GM23248 (cell line): ENCODE results near the gene FSTL4. TPM values are rescaled to one million over a fixed set of nuclear protein-coding genes. Genes with fewer than 3 reads are reported as not detected.

Source experiments
- DNase-seq: peaks from one replicate; pipeline ENCODE4 v3.0.0-alpha.2; 2015
- H2AFZ ChIP-seq: fragments of 200-600 bp; sonication (generic); 2 replicates; pipeline ENCODE4 v1.6.1; 2016; ENCODE audit warnings: antibody characterized with exemption
- H3F3A ChIP-seq: fragments of 200-600 bp; sonication (generic); 2 replicates; pipeline ENCODE4 v1.6.1; 2016; ENCODE audit warnings: mild to moderate bottlenecking, antibody characterized with exemption, mixed run types; ENCODE audit not compliant: insufficient read depth
- H3K27ac ChIP-seq: fragments of 200-600 bp; sonication (generic); 2 replicates; pipeline ENCODE4 v1.5.1; 2016; ENCODE audit warnings: mild to moderate bottlenecking
- H3K27me3 ChIP-seq: fragments of 200-600 bp; sonication (generic); replicated peaks from 2 replicates; pipeline ENCODE4 v1.6.1; 2016; ENCODE audit warnings: mild to moderate bottlenecking; ENCODE audit not compliant: insufficient read depth
- H3K36me3 ChIP-seq: fragments of 200-600 bp; sonication (generic); 2 replicates; pipeline ENCODE4 v1.6.1; 2016; ENCODE audit warnings: low read depth, mild to moderate bottlenecking
- H3K4me1 ChIP-seq: fragments of 200-600 bp; sonication (generic); 2 replicates; pipeline ENCODE4 v1.6.1; 2016; ENCODE audit warnings: mild to moderate bottlenecking; ENCODE audit not compliant: insufficient read depth
- H3K4me2 ChIP-seq: fragments of 200-600 bp; sonication (generic); one replicate; pipeline ENCODE4 v1.6.1; 2016; ENCODE audit warnings: mild to moderate bottlenecking; ENCODE audit not compliant: unreplicated experiment
- H3K4me3 ChIP-seq: fragments of 200-600 bp; sonication (generic); 2 replicates; pipeline ENCODE4 v1.5.1; 2016; ENCODE audit warnings: mild to moderate bottlenecking
- H3K79me2 ChIP-seq: fragments of 200-600 bp; sonication (generic); 2 replicates; pipeline ENCODE4 v1.6.1; 2016; ENCODE audit warnings: mild to moderate bottlenecking; ENCODE audit not compliant: insufficient read depth
- H3K9ac ChIP-seq: fragments of 200-600 bp; sonication (generic); 2 replicates; pipeline ENCODE4 v1.6.1; 2016; ENCODE audit warnings: mild to moderate bottlenecking
- H3K9me2 ChIP-seq: fragments of 200-600 bp; sonication (generic); 2 replicates; pipeline ENCODE4 v1.6.1; 2016; ENCODE audit warnings: mixed run types, mild to moderate bottlenecking, moderate library complexity; ENCODE audit not compliant: insufficient read depth
- H3K9me3 ChIP-seq: fragments of 200-600 bp; sonication (generic); one replicate; pipeline ENCODE4 v1.6.1; 2017; ENCODE audit warnings: low read depth
- H4K20me1 ChIP-seq: fragments of 200-600 bp; sonication (generic); 2 replicates; pipeline ENCODE4 v1.6.0; 2016; ENCODE audit not compliant: insufficient read depth
- EZH2 ChIP-seq: fragments of 200-600 bp; sonication (generic); IDR thresholded peaks from 2 replicates; pipeline ENCODE4 v1.6.1; 2018; ENCODE audit warnings: antibody characterized with exemption, mild to moderate bottlenecking; ENCODE audit not compliant: insufficient read depth, poor library complexity, severe bottlenecking
- EZH2phosphoT487 ChIP-seq: fragments of 200-600 bp; sonication (generic); IDR thresholded peaks from 2 replicates; pipeline ENCODE4 v1.6.1; 2018; ENCODE audit warnings: antibody characterized with exemption, moderate library complexity, mild to moderate bottlenecking, low read depth; ENCODE audit not compliant: insufficient read depth
- WGBS, 2 experiments: methylation state at CpG; one replicate each; pipeline ENCODE4 v1.1.6; 2015 to 2017; ENCODE audit warnings: low lambda C conversion rate in 2 of 2, low coverage in 1 of 2; ENCODE audit errors: missing lambda C conversion rate in 2 of 2; 5-methylcytosine and 5-hydroxymethylcytosine counted together
- in situ Hi-C: fragments of 300-500 bp; cut with MboI; formaldehyde crosslinking; loops from 2 replicates; pipeline ENCODE4 v1.15.0; 2020
- polyA plus RNA-seq: library from polyadenylated mRNA; unstranded; fragments of >200 nt; fragmentation: Nextera tagmentation; extraction: Ambion mirVana; gene quantifications from 2 replicates; pipeline ENCODE4 v1.2.1, GENCODE V29; 2016
- total RNA-seq: library from RNA; depleted of rRNA; stranded (reverse); fragments of >200 nt; shearing (Covaris generic); gene quantifications from 2 replicates; pipeline ENCODE4 v1.2.3, GENCODE V29; 2014

Gene FSTL4
- total and polyA plus RNA-seq, 2 experiments from 2014 or later, result not detected

DNA sequence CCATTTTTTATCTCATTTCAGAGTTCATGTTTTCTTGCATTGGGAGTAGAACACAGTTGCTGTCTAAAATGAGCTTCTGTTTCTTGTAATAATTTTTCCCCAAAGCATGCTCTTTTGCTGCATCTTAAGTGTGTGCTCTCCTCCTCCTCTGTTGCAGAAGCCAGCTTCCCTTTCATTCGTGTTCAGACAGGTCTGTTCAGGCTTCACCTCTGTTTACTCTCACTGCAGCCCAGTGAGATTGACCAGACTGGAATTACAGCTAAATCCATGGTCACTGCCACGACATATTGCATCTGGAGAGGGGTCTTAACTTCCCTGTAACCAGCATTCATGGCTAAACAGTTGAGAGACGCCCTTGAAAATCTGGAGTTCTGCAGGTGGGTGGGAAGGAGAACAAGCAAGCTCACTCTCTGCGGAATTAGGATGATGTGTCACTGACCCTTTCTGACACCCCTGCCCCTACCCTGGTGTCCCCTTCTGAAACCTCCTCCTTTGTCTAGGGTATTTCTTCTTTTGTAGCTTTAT, 223.2 kb downstream of the FSTL4 start:
- WGBS, 2 experiments, result 22% methylated on average over 4 of the region's 4 CpGs
- H3K27me3 ChIP-seq, result peaks cover 10% of the 10 kb centered on the region; the same call in 1 of the 2 replicates
- in situ Hi-C loops, result no loop called here
- TF ChIP-seq EZH2phosphoT487 (no peak), EZH2 (no peak)
- no peak overlapping the region for H2AFZ ChIP-seq
- H3K9me2 ChIP-seq, result no peaks in the 10 kb centered on the region
- H3K4me1 ChIP-seq, result no peaks in the 10 kb centered on the region
- no peaks in the 10 kb centered on the region for H4K20me1 ChIP-seq
- no peak overlapping the region for H3K9ac ChIP-seq
- no peak overlapping the region for H3K4me2 ChIP-seq
- no peak for DNase-seq
- H3K79me2 ChIP-seq, result no peaks in the 10 kb centered on the region
- H3K27ac ChIP-seq, result no peak overlapping the region
- H3F3A ChIP-seq, result no peaks in the 10 kb centered on the region
- H3K9me3 ChIP-seq, result no peaks in the 10 kb centered on the region
- no peaks in the 10 kb centered on the region for H3K36me3 ChIP-seq
- no peak overlapping the region for H3K4me3 ChIP-seq

- WGBS, 2 experiments, result 70 to 75% methylated on average over 9 of the region's 9 CpGs
- Histone ChIP-seq H3K9me3 (no peaks in the 10 kb centered on the region), H3K9me2 (no peaks in the 10 kb centered on the region), H2AFZ (no peak overlapping the region), H3K79me2 (no peaks in the 10 kb centered on the region), H3K27ac (no peak overlapping the region), H3K4me2 (no peak overlapping the region), H3K4me1 (no peaks in the 10 kb centered on the region), H3K27me3 (peaks cover 10% of the 10 kb centered on the region; the same call in 1 of the 2 replicates), H3K9ac (no peak overlapping the region), H3F3A (no peaks in the 10 kb centered on the region), H4K20me1 (no peaks in the 10 kb centered on the region), H3K36me3 (no peaks in the 10 kb centered on the region), H3K4me3 (no peak overlapping the region)
- in situ Hi-C loops, result no loop called here
- no peak for DNase-seq
- no peak for TF ChIP-seq EZH2phosphoT487
- TF ChIP-seq EZH2, result no peak
Measured at GRCh38 chr5:133387621-133388020, 224.7 kb downstream of the FSTL4 start.

DNA sequence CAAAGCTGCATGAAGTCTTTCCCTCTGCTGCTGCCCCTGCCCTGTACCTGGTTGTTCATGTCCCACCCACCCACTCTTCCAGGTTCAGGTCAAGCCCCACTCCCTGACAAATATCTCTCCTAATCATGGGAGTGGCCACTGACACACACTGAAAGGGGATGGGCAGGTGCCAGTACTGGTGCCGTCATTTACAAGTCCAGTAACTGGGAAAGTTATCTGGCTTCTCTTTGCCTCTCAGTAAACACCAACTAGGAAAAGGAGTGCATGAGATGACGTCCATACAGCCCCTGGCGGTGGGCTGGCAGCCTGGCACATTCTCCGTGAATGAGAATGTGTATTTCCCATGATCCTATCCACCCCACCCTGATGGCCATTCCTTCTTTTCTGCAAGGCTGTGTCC, 225.2 kb downstream of the FSTL4 start:
- no peaks in the 10 kb centered on the region for H3K79me2 ChIP-seq
- no peak overlapping the region for H3K4me3 ChIP-seq
- no peak overlapping the region for H3K9ac ChIP-seq
- H3K36me3 ChIP-seq, result no peaks in the 10 kb centered on the region
- no peak overlapping the region for H3K4me2 ChIP-seq
- no peak for TF ChIP-seq EZH2phosphoT487
- no peak for DNase-seq
- no peak overlapping the region for H2AFZ ChIP-seq
- no peaks in the 10 kb centered on the region for H3F3A ChIP-seq
- WGBS, 2 experiments, result 32 to 38% methylated on average over 4 of the region's 4 CpGs
- peaks cover 10% of the 10 kb centered on the region for H3K27me3 ChIP-seq
- no peaks in the 10 kb centered on the region for H3K4me1 ChIP-seq
- no peaks in the 10 kb centered on the region for H4K20me1 ChIP-seq
- H3K9me3 ChIP-seq, result no peaks in the 10 kb centered on the region
- in situ Hi-C loops, result no loop called here
- H3K9me2 ChIP-seq, result no peaks in the 10 kb centered on the region
- no peak overlapping the region for H3K27ac ChIP-seq

GRCh38 chr5:133386662-133387061, 225.7 kb downstream of the FSTL4 start:
- Histone ChIP-seq H2AFZ (no peak overlapping the region), H3K79me2 (no peaks in the 10 kb centered on the region), H4K20me1 (no peaks in the 10 kb centered on the region), H3K36me3 (no peaks in the 10 kb centered on the region), H3K4me2 (no peak overlapping the region), H3K9me3 (no peaks in the 10 kb centered on the region), H3K9ac (no peak overlapping the region), H3K9me2 (no peaks in the 10 kb centered on the region), H3K4me1 (no peaks in the 10 kb centered on the region), H3K27ac (no peak overlapping the region), H3K4me3 (no peak overlapping the region), H3F3A (no peaks in the 10 kb centered on the region), H3K27me3 (peaks cover 10% of the 10 kb centered on the region)
- WGBS, 2 experiments, result 47 to 52% methylated on average over 10 of the region's 10 CpGs
- in situ Hi-C loops, result no loop called here
- no peak for DNase-seq
- TF ChIP-seq EZH2phosphoT487, result no peak
- TF ChIP-seq EZH2, result no peak

- peaks cover 10% of the 10 kb centered on the region for H3K27me3 ChIP-seq
- 65 to 66% methylated on average over 5 of the region's 5 CpGs for WGBS, 2 experiments
- in situ Hi-C loops, result no loop called here
- no peak for DNase-seq
- no peaks in the 10 kb centered on the region for H3K79me2 ChIP-seq
- H4K20me1 ChIP-seq, result no peaks in the 10 kb centered on the region
- H2AFZ ChIP-seq, result no peak overlapping the region
- H3K4me1 ChIP-seq, result no peaks in the 10 kb centered on the region
- H3K9me2 ChIP-seq, result no peaks in the 10 kb centered on the region
- H3K36me3 ChIP-seq, result no peaks in the 10 kb centered on the region
- no peaks in the 10 kb centered on the region for H3K9me3 ChIP-seq
- no peak overlapping the region for H3K4me3 ChIP-seq
- H3K9ac ChIP-seq, result no peak overlapping the region
- no peak overlapping the region for H3K4me2 ChIP-seq
- no peak overlapping the region for H3K27ac ChIP-seq
- no peaks in the 10 kb centered on the region for H3F3A ChIP-seq
- no peak for TF ChIP-seq EZH2
- no peak for TF ChIP-seq EZH2phosphoT487
Measured at GRCh38 chr5:133385346-133385745, 227.0 kb downstream of the FSTL4 start.
